GM19438 (cell line): ENCODE results near the gene TCOF1.
"Not testable (repeated sequence)": the region's sequence is repeated elsewhere in the genome, so short reads cannot be mapped to it uniquely, and the experiment has no call there.

ENCODE experiments used
- ATAC-seq: cut with Tn5 transposase; IDR thresholded peaks from one replicate; pipeline ENCODE4 v1.9.1; 2021; ENCODE audit warnings: low read depth; ENCODE audit not compliant: unreplicated experiment

TCOF1 gene

GRCh38 chr5:150413902-150414790, 56.6 kb downstream of the TCOF1 start:
- not testable (repeated sequence) for ATAC-seq

GRCh38 chr5:150419630-150420270, 62.3 kb downstream of the TCOF1 start:
- no peak for ATAC-seq

- no peak for ATAC-seq
Observed at GRCh38 chr5:150422075-150422474, 64.6 kb downstream of the TCOF1 start.

GRCh38 chr5:150422758-150423157, 65.3 kb downstream of the TCOF1 start:
- no peak for ATAC-seq

GRCh38 chr5:150426165-150426564, 68.7 kb downstream of the TCOF1 start:
- ATAC-seq, result not testable (repeated sequence)

GRCh38 chr5:150428106-150428876, 70.8 kb downstream of the TCOF1 start:
- no peak for ATAC-seq

- ATAC-seq, result no peak
Observed at GRCh38 chr5:150428978-150429377, 71.5 kb downstream of the TCOF1 start.

GRCh38 chr5:150429410-150429873, 71.9 kb downstream of the TCOF1 start:
- ATAC-seq, result no peak

GRCh38 chr5:150431048-150431447, 73.6 kb downstream of the TCOF1 start:
- ATAC-seq, result no peak

- no peak for ATAC-seq
Observed at GRCh38 chr5:150431574-150431973, 74.1 kb downstream of the TCOF1 start.

GRCh38 chr5:150434464-150434863, 77.0 kb downstream of the TCOF1 start:
- ATAC-seq, result no peak

GRCh38 chr5:150436141-150436680, 78.7 kb downstream of the TCOF1 start:
- peak; percentile 95 for ATAC-seq

GRCh38 chr5:150438873-150439546, 81.5 kb downstream of the TCOF1 start:
- ATAC-seq, result no peak

- ATAC-seq, result no peak
Observed at GRCh38 chr5:150440948-150441812, 83.7 kb downstream of the TCOF1 start.

- ATAC-seq, result no peak
Observed at GRCh38 chr5:150441813-150442698, 84.6 kb downstream of the TCOF1 start.

- ATAC-seq, result no peak
Observed at GRCh38 chr5:150442699-150443080, 85.2 kb downstream of the TCOF1 start.

- no peak for ATAC-seq
Observed at GRCh38 chr5:150443242-150444075, 86.0 kb downstream of the TCOF1 start.
